Measurements from ENCODE around the gene PHF13. TPM values are rescaled to one million over a fixed set of nuclear protein-coding genes. Genes with fewer than 3 reads are reported as not detected.

The PHF13 gene
- total and polyA plus RNA-seq, 9 of the 15 experiments (the other 6 are each of a cell fraction or from before 2014, with no cell fraction given): 1.8 to 36.1 (median 11.7) TPM

DNA sequence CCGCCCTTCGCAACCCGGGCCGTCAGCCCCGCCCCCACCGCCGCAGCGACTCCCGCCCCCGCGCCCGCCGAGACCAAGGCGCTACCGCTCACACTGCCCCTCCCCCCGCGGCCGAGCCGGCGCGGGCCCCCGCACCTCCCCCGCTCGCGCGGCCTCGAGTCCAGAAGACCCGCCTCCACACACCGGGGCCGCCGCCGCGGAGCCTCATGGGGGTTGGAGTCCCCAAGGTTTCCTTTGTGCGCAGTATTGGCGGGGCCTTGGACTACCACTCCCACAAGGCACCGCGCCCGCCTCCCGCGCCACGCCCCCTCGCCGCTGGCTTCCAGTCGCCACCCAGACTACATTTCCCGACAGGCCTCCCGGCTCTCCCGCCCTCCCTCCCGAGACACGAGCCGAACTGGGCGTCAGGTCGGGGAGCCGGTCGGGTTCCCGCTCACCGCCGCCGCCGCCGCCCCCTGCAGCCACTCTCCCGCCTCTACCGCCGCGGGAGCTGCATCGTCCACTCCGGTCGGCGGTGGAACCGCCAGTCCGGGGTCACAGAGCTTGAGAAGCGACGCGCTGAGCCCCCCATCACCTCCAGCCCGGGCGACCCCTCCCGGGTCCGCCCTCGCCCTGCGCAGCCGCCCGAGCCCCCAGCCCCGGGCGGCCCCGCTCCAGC lies at the start of gene PHF13 (continued):
- TF ChIP-seq PCBP1 (IDR thresholded peaks at IDR 0.05; ENCODE audit: low read depth, low read length, poor library complexity, severe bottlenecking) (peak; percentile 91), TEAD1 (CRISPR knock-in tag; IDR thresholded peaks at IDR 0.05) (peak in 1 of 2 experiments; percentile 62; a peak in 1 of 4 replicates), MEF2D (tag; conservative IDR thresholded peaks at IDR 0.05; ENCODE audit: low read depth) (no peak), TEAD4 (IDR thresholded peaks at IDR 0.05; ENCODE audit: low read length) (no peak), TEAD4 (CRISPR knock-in tag; IDR thresholded peaks at IDR 0.05; ENCODE audit: borderline replicate concordance) (no peak), THRAP3 (IDR thresholded peaks at IDR 0.05; ENCODE audit: borderline replicate concordance) (no peak), SRF (CRISPR knock-in tag; IDR thresholded peaks at IDR 0.05) (peak in 1 of 2 experiments; percentile 86; a peak in 2 of 4 replicates), NR1H2 (CRISPR knock-in tag; IDR thresholded peaks at IDR 0.05) (no peak), PCBP2 (IDR thresholded peaks at IDR 0.05; ENCODE audit: low read depth, low read length, poor library complexity, severe bottlenecking) (no peak), EGR1 (conservative IDR thresholded peaks at IDR 0.05) (peak; percentile 98), PHF8 (IDR thresholded peaks at IDR 0.05; ENCODE audit: borderline replicate concordance, low read length) (peak; percentile 41; the same call in 1 of the 2 replicates), TGIF2 (CRISPR knock-in tag; IDR thresholded peaks at IDR 0.05) (no peak), KLF1 (tag; IDR thresholded peaks at IDR 0.05) (no peak), E2F3 (CRISPR knock-in tag; IDR thresholded peaks at IDR 0.05) (peak; percentile 94), EZH2 (IDR thresholded peaks at IDR 0.05; ENCODE audit: borderline replicate concordance, low read depth, low read length) (no peak), KLF13 (tag; IDR thresholded peaks at IDR 0.05; ENCODE audit: borderline replicate concordance, low read depth) (peak; percentile 95), ARNT (IDR thresholded peaks at IDR 0.05) (no peak), ZNF699 (CRISPR knock-in tag; IDR thresholded peaks at IDR 0.05; ENCODE audit: insufficient replicate concordance) (no peak), SIN3B (IDR thresholded peaks at IDR 0.05; ENCODE audit: low read depth) (no peak), ZNF77 (CRISPR knock-in tag; IDR thresholded peaks at IDR 0.05) (no peak)
- TF ChIP-seq, protein P1, sequence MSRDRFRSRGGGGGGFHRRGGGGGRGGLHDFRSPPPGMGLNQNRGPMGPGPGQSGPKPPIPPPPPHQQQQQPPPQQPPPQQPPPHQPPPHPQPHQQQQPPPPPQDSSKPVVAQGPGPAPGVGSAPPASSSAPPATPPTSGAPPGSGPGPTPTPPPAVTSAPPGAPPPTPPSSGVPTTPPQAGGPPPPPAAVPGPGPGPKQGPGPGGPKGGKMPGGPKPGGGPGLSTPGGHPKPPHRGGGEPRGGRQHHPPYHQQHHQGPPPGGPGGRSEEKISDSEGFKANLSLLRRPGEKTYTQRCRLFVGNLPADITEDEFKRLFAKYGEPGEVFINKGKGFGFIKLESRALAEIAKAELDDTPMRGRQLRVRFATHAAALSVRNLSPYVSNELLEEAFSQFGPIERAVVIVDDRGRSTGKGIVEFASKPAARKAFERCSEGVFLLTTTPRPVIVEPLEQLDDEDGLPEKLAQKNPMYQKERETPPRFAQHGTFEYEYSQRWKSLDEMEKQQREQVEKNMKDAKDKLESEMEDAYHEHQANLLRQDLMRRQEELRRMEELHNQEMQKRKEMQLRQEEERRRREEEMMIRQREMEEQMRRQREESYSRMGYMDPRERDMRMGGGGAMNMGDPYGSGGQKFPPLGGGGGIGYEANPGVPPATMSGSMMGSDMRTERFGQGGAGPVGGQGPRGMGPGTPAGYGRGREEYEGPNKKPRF (IDR thresholded peaks at IDR 0.05; ENCODE audit: low read depth, low read length): no peak
- TF ChIP-seq, protein P2, sequence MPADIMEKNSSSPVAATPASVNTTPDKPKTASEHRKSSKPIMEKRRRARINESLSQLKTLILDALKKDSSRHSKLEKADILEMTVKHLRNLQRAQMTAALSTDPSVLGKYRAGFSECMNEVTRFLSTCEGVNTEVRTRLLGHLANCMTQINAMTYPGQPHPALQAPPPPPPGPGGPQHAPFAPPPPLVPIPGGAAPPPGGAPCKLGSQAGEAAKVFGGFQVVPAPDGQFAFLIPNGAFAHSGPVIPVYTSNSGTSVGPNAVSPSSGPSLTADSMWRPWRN (IDR thresholded peaks at IDR 0.05; ENCODE audit: low read depth): peak; percentile 35; the same call in 1 of the 2 replicates
- TF ChIP-seq, protein P3, sequence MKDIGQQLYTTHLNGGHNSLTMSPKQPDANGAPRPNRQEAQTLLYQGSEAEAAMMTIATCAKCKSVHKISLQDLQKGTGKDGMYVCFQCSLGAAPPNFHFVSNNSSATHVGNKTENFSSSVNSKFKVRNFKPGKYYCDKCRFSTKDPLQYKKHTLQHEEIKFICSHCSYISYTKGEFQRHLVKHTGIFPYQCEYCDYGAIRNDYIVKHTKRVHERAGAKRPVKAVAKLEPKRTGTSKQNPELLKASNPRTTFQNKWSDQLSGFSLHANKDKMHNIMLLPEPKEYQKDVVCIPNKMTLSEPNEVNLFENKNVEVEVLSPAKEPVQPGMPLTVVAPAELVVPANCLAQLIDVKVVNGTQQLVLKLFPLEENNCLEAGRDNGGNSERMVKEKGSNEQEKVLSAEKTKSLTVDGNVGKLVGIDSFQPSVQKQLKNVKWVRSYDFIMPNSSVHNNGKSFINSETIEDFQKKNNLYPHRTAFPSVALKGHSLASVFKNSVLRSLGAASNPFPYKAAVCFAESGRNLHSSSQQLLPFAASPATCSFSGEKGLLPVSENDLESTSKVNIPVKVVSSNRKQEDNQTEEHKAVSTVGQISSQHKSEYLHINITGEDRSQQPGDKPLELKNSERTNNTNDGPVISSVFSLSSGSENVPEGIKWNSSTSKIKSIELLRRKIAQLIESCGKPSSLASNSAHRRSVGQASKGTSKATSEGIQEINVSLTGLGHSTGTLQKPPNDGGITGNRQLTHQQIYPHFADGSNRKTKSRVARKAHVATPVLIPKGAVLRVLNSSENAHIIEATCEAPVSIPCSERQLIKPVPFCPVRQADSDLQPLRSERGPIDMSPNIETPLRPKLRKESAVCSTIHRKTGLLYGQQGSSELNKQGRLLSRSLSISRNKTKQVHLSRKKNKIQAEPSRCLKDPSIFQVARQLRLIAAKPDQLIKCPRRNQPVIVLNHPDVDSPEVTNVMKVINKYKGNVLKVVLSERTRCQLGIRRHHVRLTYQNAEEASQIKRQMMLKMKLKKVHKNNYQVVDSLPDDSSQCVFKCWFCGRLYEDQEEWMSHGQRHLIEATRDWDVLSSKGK (CRISPR knock-in tag; IDR thresholded peaks at IDR 0.05): no peak

All from K562 (cell line).